Activated naive CD4-positive, alpha-beta T cell treated with anti-CD3 and anti-CD28 coated beads for 36 hours (primary cell): Measurements from ENCODE around the gene NRP2. TPM values are rescaled to one million over a fixed set of nuclear protein-coding genes. Genes with fewer than 3 reads are reported as not detected.

ENCODE experiments used
- CTCF ChIA-PET: fragments of 350-600 bp; sonication (Branson Sonifier 250); formaldehyde crosslinking; loops from one replicate; lab custom pipeline; 2021; ENCODE audit warnings: antibody characterized with exemption; lab: Charles Lee
- DNase-seq: peaks from one replicate; pipeline ENCODE4 v3.0.0-alpha.2; 2020
- H3K27ac Mint-ChIP-seq: one replicate; pipeline ENCODE4 v1.8.0; 2021; ENCODE audit warnings: mild to moderate bottlenecking, mixed read lengths
- H3K27me3 Mint-ChIP-seq: one replicate; pipeline ENCODE4 v1.8.0; 2021; ENCODE audit warnings: low read depth, mixed read lengths
- H3K36me3 Mint-ChIP-seq: one replicate; pipeline ENCODE4 v1.8.0; 2021; ENCODE audit warnings: low read depth, mixed read lengths
- H3K4me1 Mint-ChIP-seq: one replicate; pipeline ENCODE4 v1.8.0; 2021; ENCODE audit warnings: low read depth, mixed read lengths
- H3K4me3 Mint-ChIP-seq: one replicate; pipeline ENCODE4 v1.8.0; 2021; ENCODE audit warnings: mild to moderate bottlenecking, moderate library complexity, mixed read lengths
- H3K9me3 Mint-ChIP-seq: one replicate; pipeline ENCODE4 v1.8.0; 2021; ENCODE audit warnings: mixed read lengths
- intact Hi-C: fragments of 100-400 bp; cut with micrococcal nuclease; formaldehyde crosslinking; loops from one replicate; pipeline ENCODE4 v1.15.1; 2023
- total RNA-seq, 2 experiments: library from RNA; stranded (reverse); gene quantifications; one replicate each; pipeline ENCODE4 v1.2.3, GENCODE V29; 2021

The NRP2 gene
- total RNA-seq, 2 experiments from 2014 or later: 2.5 to 2.8 TPM

GRCh38 chr2:205780645-205781044, 98.3 kb downstream of the NRP2 start:
- Mint-ChIP-seq H3K27me3 (peaks cover 13% of the 10 kb centered on the region), H3K36me3 (no peaks in the 10 kb centered on the region), H3K9me3 (no peaks in the 10 kb centered on the region), H3K4me1 (peaks cover 13% of the 10 kb centered on the region), H3K4me3 (no peak overlapping the region), H3K27ac (no peak overlapping the region)
- DNase-seq: no peak
- CTCF ChIA-PET: interaction anchor here (1.5 kb wide), 1 partner anchor 146 kb away, joined by 3 read pairs; no protein-coding TSS in a partner anchor
- intact Hi-C loops: no loop called here

- Mint-ChIP-seq H3K9me3 (no peaks in the 10 kb centered on the region), H3K27me3 (peaks cover 7% of the 10 kb centered on the region), H3K36me3 (no peaks in the 10 kb centered on the region), H3K27ac (no peak overlapping the region), H3K4me3 (no peak overlapping the region), H3K4me1 (peaks cover 13% of the 10 kb centered on the region)
- intact Hi-C loops: no loop called here
- no peak for DNase-seq
- CTCF ChIA-PET: interaction anchor here (0.6 to 2.0 kb wide), 4 partner anchors 13 to 145 kb away, joined by 3 to 4 read pairs (median 4); no protein-coding TSS in a partner anchor
These were observed 99.1 kb downstream of the NRP2 start for GRCh38 chr2:205781244-205781931.

- Mint-ChIP-seq H3K4me3 (no peak overlapping the region), H3K36me3 (no peaks in the 10 kb centered on the region), H3K4me1 (peaks cover 13% of the 10 kb centered on the region), H3K27ac (no peak overlapping the region), H3K27me3 (no peaks in the 10 kb centered on the region), H3K9me3 (no peaks in the 10 kb centered on the region)
- CTCF ChIA-PET: interaction anchor here (2.0 kb wide), 1 partner anchor 141 kb away, joined by 4 read pairs; no protein-coding TSS in a partner anchor
- DNase-seq: no peak
- intact Hi-C loops: no loop called here
These were observed 100.6 kb downstream of the NRP2 start for GRCh38 chr2:205782941-205783340.

DNA sequence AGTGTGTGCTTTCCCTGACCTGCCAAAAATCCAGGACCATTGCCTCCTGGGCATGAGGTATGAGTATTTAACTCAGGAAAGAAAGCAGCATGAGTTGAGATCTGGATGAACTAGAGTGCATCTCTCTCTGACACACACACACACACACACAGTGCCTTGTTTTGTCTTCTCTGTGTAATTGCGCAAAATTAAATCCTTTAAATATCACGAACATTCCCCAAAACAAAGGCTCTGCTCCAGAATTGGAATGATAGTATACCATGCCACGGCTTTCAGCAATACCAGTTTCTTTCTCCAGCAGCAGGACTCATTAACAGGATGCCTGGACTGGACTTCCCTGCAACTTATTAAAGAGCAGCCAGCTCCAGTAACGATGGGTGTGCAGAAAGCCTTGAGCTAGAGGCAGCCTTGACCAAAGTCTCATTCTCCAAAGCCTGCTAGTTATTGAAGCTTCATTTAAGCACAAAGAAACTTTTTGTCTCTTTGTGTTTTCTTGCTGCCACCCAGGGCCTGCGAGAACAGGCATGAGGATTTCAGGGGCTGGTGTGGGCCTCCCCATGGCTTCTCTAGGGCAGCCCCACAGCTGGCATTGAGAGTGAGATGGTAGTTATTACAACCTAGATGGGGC, 101.7 kb downstream of the NRP2 start:
- H3K27ac Mint-ChIP-seq: no peak overlapping the region
- CTCF ChIA-PET: interaction anchor here (1.2 kb wide), 1 partner anchor 142 kb away, joined by 3 read pairs; no protein-coding TSS in a partner anchor
- H3K36me3 Mint-ChIP-seq: no peaks in the 10 kb centered on the region
- DNase-seq: no peak
- H3K9me3 Mint-ChIP-seq: no peaks in the 10 kb centered on the region
- intact Hi-C loops: no loop called here
- no peak overlapping the region for H3K4me3 Mint-ChIP-seq
- H3K4me1 Mint-ChIP-seq: peaks cover 13% of the 10 kb centered on the region
- H3K27me3 Mint-ChIP-seq: no peaks in the 10 kb centered on the region

- Mint-ChIP-seq H3K36me3 (no peaks in the 10 kb centered on the region), H3K27ac (no peak overlapping the region), H3K27me3 (no peaks in the 10 kb centered on the region), H3K9me3 (no peaks in the 10 kb centered on the region), H3K4me1 (peaks cover 10% of the 10 kb centered on the region), H3K4me3 (no peak overlapping the region)
- intact Hi-C loops: no loop called here
- DNase-seq: no peak
- CTCF ChIA-PET: interaction anchor here (1.2 kb wide), 1 partner anchor 140 kb away, joined by 3 read pairs; no protein-coding TSS in a partner anchor
These were observed 103.4 kb downstream of the NRP2 start for GRCh38 chr2:205785507-205786260.

DNA sequence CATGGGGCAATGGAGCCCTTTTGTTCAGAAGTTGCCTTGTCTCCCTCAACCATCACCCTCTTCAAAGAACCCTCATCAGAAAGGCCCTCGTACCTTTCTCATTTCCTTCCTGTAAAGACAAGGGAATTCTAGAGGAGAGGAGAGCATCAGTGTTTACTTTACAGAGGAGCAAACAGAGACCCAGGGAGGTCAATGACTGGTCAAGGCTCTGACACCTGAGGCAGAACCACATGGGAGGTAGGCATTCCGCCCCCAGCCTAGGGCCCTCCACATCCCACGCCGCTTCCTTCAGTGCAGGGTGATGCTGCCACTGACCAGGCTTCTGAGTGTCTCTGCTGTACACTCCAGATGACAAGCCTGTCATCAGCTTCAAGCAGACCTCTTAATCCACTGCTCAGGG, 104.7 kb downstream of the NRP2 start:
- H3K36me3 Mint-ChIP-seq: no peaks in the 10 kb centered on the region
- CTCF ChIA-PET: interaction anchor here (0.8 kb wide), 1 partner anchor 11 kb away, joined by 3 read pairs; no protein-coding TSS in a partner anchor
- no peak overlapping the region for H3K27ac Mint-ChIP-seq
- DNase-seq: no peak
- no peak overlapping the region for H3K4me3 Mint-ChIP-seq
- no peaks in the 10 kb centered on the region for H3K9me3 Mint-ChIP-seq
- no peaks in the 10 kb centered on the region for H3K4me1 Mint-ChIP-seq
- intact Hi-C loops: no loop called here
- H3K27me3 Mint-ChIP-seq: no peaks in the 10 kb centered on the region

GRCh38 chr2:205787761-205788160, 105.5 kb downstream of the NRP2 start:
- Mint-ChIP-seq H3K9me3 (no peaks in the 10 kb centered on the region), H3K4me3 (no peak overlapping the region), H3K36me3 (no peaks in the 10 kb centered on the region), H3K27ac (no peak overlapping the region), H3K4me1 (no peaks in the 10 kb centered on the region), H3K27me3 (no peaks in the 10 kb centered on the region)
- CTCF ChIA-PET: interaction anchor here (0.8 kb wide), 1 partner anchor 12 kb away, joined by 3 read pairs; no protein-coding TSS in a partner anchor
- DNase-seq: no peak
- intact Hi-C loops: no loop called here

DNA sequence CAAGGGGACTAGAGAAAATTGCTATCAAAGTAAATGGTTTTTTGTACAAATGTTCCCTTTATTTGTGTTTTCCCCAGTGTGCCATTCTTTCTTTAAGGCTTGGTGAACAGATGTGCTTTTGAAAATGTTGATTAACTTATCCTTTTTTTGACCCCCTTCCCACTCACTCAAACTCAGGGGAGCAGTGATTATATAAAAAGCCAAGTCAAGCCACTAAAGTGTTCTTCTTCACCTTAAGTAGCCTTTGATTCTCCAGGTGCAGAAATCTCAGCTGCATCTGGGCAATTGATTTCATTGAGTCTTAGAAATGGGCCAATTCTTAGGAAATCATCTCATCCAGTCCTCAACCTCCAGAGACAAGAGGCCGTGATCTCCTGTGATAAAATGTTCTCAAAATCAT, 107.6 kb downstream of the NRP2 start:
- Mint-ChIP-seq H3K27ac (no peak overlapping the region), H3K9me3 (no peaks in the 10 kb centered on the region), H3K36me3 (no peaks in the 10 kb centered on the region), H3K4me1 (no peaks in the 10 kb centered on the region), H3K4me3 (no peak overlapping the region), H3K27me3 (no peaks in the 10 kb centered on the region)
- DNase-seq: no peak
- CTCF ChIA-PET: interaction anchor here (0.8 kb wide), 1 partner anchor 14 kb away, joined by 3 read pairs; no protein-coding TSS in a partner anchor
- intact Hi-C loops: no loop called here

- no peak overlapping the region for H3K4me3 Mint-ChIP-seq
- no peaks in the 10 kb centered on the region for H3K4me1 Mint-ChIP-seq
- CTCF ChIA-PET: no interaction called here
- no peaks in the 10 kb centered on the region for H3K27me3 Mint-ChIP-seq
- no peaks in the 10 kb centered on the region for H3K9me3 Mint-ChIP-seq
- no peaks in the 10 kb centered on the region for H3K36me3 Mint-ChIP-seq
- no peak for DNase-seq
- intact Hi-C loops: no loop called here
- H3K27ac Mint-ChIP-seq: no peak overlapping the region
These were observed 110.6 kb downstream of the NRP2 start for GRCh38 chr2:205792908-205793307.

DNA sequence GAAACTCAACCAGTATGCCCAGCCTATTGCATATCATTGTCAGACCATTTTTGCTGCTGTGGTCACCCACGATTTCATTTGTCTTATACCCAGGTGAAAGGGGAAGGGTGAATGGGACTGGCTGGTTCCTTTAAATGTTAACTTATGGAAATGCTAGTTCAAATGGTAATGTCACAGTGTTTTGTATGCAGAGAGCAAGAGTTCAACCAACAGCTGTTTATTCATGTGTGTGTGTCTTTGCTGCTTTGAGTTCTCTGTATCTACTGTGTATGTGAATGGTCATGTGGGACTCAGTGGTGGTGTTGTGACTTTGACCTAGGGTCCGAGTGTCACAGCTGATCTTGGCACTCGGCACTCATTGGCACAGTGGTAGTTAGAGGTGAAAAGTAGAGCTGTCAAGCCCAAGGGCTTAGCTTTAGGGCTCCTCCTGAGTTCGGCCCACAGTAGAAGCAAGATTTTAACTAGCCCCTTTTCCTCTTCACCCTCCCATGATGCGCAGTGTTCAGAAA, 114.6 kb downstream of the NRP2 start:
- Mint-ChIP-seq H3K27me3 (no peaks in the 10 kb centered on the region), H3K27ac (no peak overlapping the region), H3K9me3 (no peaks in the 10 kb centered on the region), H3K4me1 (no peaks in the 10 kb centered on the region), H3K4me3 (no peak overlapping the region), H3K36me3 (no peaks in the 10 kb centered on the region)
- DNase-seq: no peak
- CTCF ChIA-PET: no interaction called here
- intact Hi-C loops: no loop called here

DNA sequence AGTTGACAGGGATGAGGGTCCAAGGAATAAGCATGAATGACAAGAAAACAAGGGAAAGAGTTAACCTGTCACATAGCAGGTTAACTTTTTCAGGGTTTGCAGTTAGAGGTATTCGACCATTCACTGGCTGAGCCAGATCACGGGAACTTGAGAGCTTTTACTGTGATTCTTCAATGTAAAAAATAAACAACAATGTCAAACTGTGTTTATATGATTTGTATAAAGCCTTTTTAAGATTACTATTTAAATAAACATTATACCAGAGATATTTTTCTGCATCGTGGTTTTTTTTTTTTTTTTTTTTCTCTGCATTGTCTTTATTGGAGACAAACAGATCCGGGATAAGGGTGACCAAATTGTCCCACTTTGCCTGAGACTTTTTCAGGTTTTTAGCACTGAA, 115.6 kb downstream of the NRP2 start:
- no peak overlapping the region for H3K4me3 Mint-ChIP-seq
- no peaks in the 10 kb centered on the region for H3K27me3 Mint-ChIP-seq
- H3K27ac Mint-ChIP-seq: no peak overlapping the region
- H3K9me3 Mint-ChIP-seq: no peaks in the 10 kb centered on the region
- H3K36me3 Mint-ChIP-seq: no peaks in the 10 kb centered on the region
- no peaks in the 10 kb centered on the region for H3K4me1 Mint-ChIP-seq
- intact Hi-C loops: no loop called here
- CTCF ChIA-PET: no interaction called here
- DNase-seq: no peak

- intact Hi-C loops: no loop called here
- CTCF ChIA-PET: no interaction called here
- Mint-ChIP-seq H3K9me3 (no peaks in the 10 kb centered on the region), H3K27ac (no peak overlapping the region), H3K36me3 (no peaks in the 10 kb centered on the region), H3K27me3 (no peaks in the 10 kb centered on the region), H3K4me3 (no peak overlapping the region), H3K4me1 (no peaks in the 10 kb centered on the region)
- no peak for DNase-seq
These were observed 117.9 kb downstream of the NRP2 start for GRCh38 chr2:205800224-205800623.
